Anterior cingulate cortex (tissue), 58 donors: ENCODE measurements around the gene SRM.
"Not testable (repeated sequence)": the region's sequence is repeated elsewhere in the genome, so short reads cannot be mapped to it uniquely, and the experiment has no call there.

Experiments used
- DNase-seq, 58 donors: peaks; one replicate each; lab custom pipeline; 2025; lab: John Stamatoyannopoulos, UW

SRM gene

GRCh38 chr1:11046625-11047365 lies 13.0 kb downstream of the SRM start, which contains the start of gene MASP2:
MASP2 (minus strand) TSS chr1:11047239; CDS start chr1:11047207, 32 bp downstream.
- DNase-seq: no peak

- DNase-seq: no peak
Observed at GRCh38 chr1:11046270-11046566, 13.6 kb downstream of the SRM start.

GRCh38 chr1:11045428-11046269 lies 14.2 kb downstream of the SRM start:
- DNase-seq: no peak

GRCh38 chr1:11044849-11045427 lies 14.9 kb downstream of the SRM start:
- no peak for DNase-seq

GRCh38 chr1:11044086-11044848 lies 15.6 kb downstream of the SRM start:
- no peak for DNase-seq

DNA sequence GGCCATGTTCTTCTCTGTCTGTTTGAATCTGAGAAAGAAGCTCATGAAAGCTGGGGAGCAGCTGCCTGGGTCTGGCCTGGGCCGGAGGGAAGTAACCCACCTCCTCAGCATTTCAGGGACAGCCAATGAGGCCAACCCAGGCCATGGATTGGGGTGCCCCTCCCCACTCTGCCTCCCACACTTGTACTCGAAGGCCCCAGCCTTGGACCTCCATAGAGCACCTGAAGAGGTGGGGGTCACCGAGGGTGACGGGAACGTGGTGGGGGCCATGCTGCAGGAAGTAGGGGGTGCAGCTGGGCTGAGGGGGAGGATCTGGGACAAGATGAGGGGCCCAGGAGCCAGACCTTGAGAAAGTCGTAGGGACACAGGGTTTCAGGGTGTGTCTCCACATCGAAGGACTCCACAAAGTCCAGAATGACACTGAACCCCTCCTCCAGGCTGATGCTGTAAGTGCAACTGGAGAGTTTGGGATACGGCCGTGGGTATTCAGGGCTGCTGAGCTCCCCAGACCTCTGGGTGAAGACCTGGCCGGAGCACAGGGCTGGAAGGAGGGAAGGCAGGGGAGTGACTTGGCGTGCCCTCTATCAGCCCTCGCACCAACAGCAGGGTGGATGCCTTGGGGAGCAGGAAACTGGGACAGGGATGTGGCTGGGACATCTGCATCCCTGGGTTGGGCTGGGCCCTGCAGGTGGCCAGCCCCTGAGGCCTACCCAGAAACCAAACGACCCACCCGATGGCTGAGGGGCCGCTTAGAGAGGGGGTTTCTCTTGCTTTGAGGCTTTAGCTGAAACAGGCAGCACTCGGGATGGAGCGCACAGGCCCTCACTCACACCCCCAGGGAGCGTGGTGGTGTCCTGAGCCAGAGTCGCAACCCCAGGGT lies 16.6 kb downstream of the SRM start:
- no peak for DNase-seq

- no peak for DNase-seq
Observed at GRCh38 chr1:11042065-11042464, 17.8 kb downstream of the SRM start.

GRCh38 chr1:11041048-11041447 lies 18.8 kb downstream of the SRM start:
- no peak for DNase-seq

GRCh38 chr1:11040105-11040429 lies 19.8 kb downstream of the SRM start:
- DNase-seq: not testable (repeated sequence)

DNA sequence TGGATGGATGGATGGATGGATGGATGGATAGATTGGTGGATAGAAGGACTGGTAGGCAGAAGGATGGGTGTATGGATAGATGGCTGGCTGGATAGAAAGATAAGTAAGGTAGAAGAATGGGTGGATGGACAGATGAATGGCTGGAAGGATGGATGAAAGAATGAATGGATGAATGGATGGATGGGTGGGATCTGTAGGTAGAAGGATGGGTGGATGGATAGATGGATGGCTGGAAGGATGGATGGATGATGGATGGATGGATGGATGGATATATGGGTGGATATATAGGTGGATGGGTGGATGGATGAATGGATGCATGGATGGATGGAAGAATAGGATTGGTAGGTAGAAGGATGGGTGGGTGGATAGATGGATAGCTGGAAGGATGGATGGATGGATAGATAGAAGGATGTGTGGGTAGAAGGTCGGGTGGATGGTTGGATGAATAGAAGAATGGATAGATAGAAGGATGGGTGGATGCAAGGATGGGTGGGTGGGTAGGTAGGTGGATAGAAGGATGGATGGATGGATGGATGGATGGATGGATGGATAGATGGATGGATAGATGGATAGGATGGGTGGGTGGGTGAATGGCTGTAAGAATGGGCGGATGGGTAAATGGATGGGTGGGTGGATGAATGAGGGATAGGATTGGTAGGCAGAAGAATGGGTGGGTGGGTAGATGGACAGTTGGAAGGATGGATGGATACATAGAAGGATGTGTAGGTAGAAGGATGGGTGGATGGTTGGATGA lies 20.3 kb downstream of the SRM start:
- no peak for DNase-seq

DNA sequence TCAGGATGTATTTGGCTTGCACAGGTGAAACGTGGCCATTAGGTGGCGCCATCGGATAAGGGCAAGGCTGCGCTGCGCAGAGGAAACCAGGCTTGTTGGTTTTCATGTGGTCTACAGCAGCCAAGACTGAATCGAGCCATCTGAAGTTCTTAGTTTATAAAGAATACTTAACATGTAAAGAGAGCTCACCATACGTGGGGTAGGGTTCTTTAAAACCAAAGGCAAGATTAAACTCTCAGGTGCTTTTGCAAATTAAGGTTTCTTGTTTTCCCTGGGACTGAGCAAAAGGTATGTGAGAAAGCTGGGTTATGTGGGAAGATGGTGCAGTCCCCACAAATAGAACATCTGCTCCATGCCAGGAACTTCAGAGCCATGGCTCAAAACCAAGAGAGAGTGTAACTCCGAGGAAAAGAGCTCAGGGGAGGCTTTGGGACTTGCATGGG lies 22.1 kb downstream of the SRM start:
- DNase-seq: peak; percentile 17 to 94 (median 74)

DNA sequence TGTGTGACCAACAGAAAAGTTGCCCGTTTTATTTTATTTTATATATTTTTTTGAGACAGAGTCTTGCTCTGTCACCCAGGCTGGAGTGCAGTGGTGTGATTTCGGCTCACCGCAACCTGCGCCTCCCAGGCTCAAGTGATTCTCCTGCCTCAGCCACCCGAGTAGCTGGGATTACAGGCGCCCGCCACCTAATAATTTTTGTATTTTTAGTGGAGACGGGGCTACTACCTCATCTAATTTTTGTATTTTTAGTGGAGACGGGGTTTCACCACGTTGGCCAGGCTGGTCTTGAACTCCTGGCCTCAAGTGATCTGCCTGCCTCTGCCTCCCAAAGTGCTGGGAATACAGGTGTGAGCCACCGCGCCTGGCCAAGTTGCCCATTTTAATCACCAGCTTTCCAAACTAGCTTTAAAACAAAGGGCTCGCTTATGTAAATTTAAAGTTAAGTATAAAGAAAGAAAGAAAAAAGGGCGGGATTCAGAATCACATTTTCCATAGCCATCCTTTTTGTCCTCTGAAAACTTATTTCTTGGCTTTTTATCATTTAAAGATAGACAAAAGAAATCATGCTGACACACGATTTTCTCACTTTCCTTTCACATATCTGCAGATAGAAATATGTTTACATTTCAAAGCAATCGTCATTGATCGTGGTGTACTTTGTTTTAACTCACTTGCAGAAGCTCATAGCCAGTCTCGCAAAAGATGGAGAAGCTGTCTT lies 22.6 kb downstream of the SRM start:
- DNase-seq: not testable (repeated sequence)

DNA sequence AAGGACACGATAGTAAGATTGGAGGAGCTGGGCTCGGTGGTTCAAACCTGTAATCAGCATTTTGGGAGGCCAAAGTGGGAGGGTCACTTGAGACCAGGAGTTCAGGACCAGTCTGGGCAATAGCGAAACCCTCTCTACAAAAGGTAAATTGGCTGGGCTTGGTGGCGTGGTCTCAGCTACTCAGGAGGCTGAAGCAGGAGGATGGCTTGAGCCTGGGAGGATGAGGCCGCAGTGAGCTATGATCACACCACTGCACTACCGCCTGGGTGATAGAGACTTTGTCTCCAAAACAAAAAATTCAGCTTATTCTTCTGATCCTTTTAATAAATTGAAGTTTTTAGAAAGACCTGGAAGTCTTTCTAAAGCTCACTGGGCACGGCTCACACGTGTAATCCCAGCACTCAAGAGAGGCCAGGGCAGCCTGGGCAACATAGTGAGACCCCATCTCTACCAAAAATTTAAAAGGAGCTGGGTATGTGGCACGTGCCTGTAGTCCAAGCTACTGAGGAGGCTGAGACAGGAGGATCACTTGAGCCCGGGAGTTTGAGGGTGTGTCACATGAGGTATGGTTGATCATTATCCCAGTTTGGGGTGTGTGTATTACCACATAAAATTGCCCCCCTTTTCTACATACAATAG lies 28.1 kb downstream of the SRM start:
- no peak for DNase-seq

- no peak for DNase-seq
Observed at GRCh38 chr1:11030865-11031264, 29.0 kb downstream of the SRM start.

- DNase-seq: no peak
Observed at GRCh38 chr1:11028018-11028417, 31.8 kb downstream of the SRM start.

- DNase-seq: no peak
Observed at GRCh38 chr1:11027316-11027715, 32.5 kb downstream of the SRM start.

- no peak for DNase-seq
Observed at GRCh38 chr1:11026903-11027302, 32.9 kb downstream of the SRM start.

DNA sequence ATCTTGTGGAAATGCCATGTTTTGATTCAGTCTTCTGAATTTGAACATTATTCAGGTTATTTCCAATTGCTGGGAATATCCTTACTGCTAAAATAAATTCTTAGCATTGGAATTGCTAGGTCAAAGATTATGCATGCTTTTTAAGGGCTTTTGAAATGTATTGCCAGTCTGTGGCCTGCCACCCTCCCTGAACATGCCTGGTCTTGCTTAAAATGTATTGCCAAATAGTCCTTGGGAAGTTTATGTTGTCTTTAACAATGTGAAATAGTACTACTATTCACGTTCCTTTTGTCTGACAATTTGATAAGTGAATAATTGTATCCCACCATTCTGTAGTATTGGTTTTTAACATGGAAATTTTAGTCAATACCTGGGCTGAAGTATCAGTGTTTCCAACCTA lies 33.8 kb downstream of the SRM start:
- no peak for DNase-seq
